Hepatocyte (in vitro differentiated cells): ENCODE measurements around the gene GORAB. TPM values are rescaled to one million over a fixed set of nuclear protein-coding genes. Genes with fewer than 3 reads are reported as not detected.

Experiments
- DNase-seq: peaks from one replicate; pipeline ENCODE4 v3.0.0-alpha.2; 2016; ENCODE audit warnings: low spot score
- H2AFZ ChIP-seq: fragments of 200-600 bp; sonication (generic); 2 replicates; pipeline ENCODE4 v1.6.0; 2016; ENCODE audit warnings: antibody characterized with exemption, mild to moderate bottlenecking
- H3K27ac ChIP-seq: fragments of 200-600 bp; sonication (generic); 2 replicates; pipeline ENCODE4 v1.5.1; 2016; ENCODE audit warnings: mild to moderate bottlenecking
- H3K27me3 ChIP-seq: fragments of 200-600 bp; sonication (generic); 2 replicates; pipeline ENCODE4 v1.6.1; 2016
- H3K36me3 ChIP-seq: fragments of 200-600 bp; sonication (generic); replicated peaks from 2 replicates; pipeline ENCODE4 v1.5.1; 2016; ENCODE audit warnings: low read depth; ENCODE audit not compliant: insufficient read depth
- H3K4me1 ChIP-seq: fragments of 200-600 bp; sonication (generic); 2 replicates; pipeline ENCODE4 v1.5.1; 2016; ENCODE audit warnings: mild to moderate bottlenecking, moderate library complexity; ENCODE audit not compliant: insufficient read depth
- H3K4me2 ChIP-seq: fragments of 200-600 bp; sonication (generic); 2 replicates; pipeline ENCODE4 v1.6.0; 2016
- H3K4me3 ChIP-seq: fragments of 200-600 bp; sonication (generic); 2 replicates; pipeline ENCODE4 v1.5.1; 2016; ENCODE audit warnings: mild to moderate bottlenecking
- H3K79me2 ChIP-seq: fragments of 200-600 bp; sonication (generic); 2 replicates; pipeline ENCODE4 v1.6.0; 2017; ENCODE audit warnings: mild to moderate bottlenecking
- H3K9me2 ChIP-seq: fragments of 200-600 bp; sonication (generic); replicated peaks from 2 replicates; pipeline ENCODE4 v1.6.0; 2017; ENCODE audit warnings: mild to moderate bottlenecking; ENCODE audit not compliant: insufficient read depth
- H3K9me3 ChIP-seq: fragments of 200-600 bp; sonication (generic); 2 replicates; pipeline ENCODE4 v1.5.1; 2016; ENCODE audit warnings: low read depth, mild to moderate bottlenecking
- H4K20me1 ChIP-seq: fragments of 200-600 bp; sonication (generic); 2 replicates; pipeline ENCODE4 v1.6.0; 2016; ENCODE audit warnings: mild to moderate bottlenecking; ENCODE audit not compliant: insufficient read depth, poor library complexity, severe bottlenecking
- CTCF ChIP-seq: fragments of 200-600 bp; sonication (generic); IDR thresholded peaks from 2 replicates; pipeline ENCODE4 v1.5.1; 2016; ENCODE audit warnings: antibody characterized with exemption, mild to moderate bottlenecking; ENCODE audit not compliant: poor library complexity
- EZH2 ChIP-seq: fragments of 200-600 bp; sonication (generic); IDR thresholded peaks from 2 replicates; pipeline ENCODE4 v1.6.1; 2016; ENCODE audit warnings: antibody characterized with exemption, mild to moderate bottlenecking, borderline replicate concordance
- EZH2phosphoT487 ChIP-seq: fragments of 200-600 bp; sonication (generic); IDR thresholded peaks from one replicate; pipeline ENCODE4 v1.6.1; 2018; ENCODE audit warnings: antibody characterized with exemption, mild to moderate bottlenecking, low read depth, moderate library complexity; ENCODE audit not compliant: unreplicated experiment, severe bottlenecking
- WGBS: methylation state at CpG from one replicate; pipeline ENCODE4 v1.1.6; 2016; ENCODE audit warnings: low lambda C conversion rate; ENCODE audit errors: missing lambda C conversion rate; 5-methylcytosine and 5-hydroxymethylcytosine counted together
- polyA plus RNA-seq: library from polyadenylated mRNA; unstranded; fragments of >200 nt; fragmentation: Nextera tagmentation; extraction: Ambion mirVana; gene quantifications from 2 replicates; pipeline ENCODE4 v1.2.1, GENCODE V29; 2016
- total RNA-seq: library from RNA; depleted of rRNA; stranded (reverse); fragments of >200 nt; gene quantifications from 2 replicates; pipeline ENCODE4 v1.2.3, GENCODE V29; 2014

The GORAB gene
- total and polyA plus RNA-seq, 2 experiments from 2014 or later = 10.9 to 13.7 TPM

- no peak overlapping the region for H3K4me3 ChIP-seq
- TF ChIP-seq EZH2phosphoT487 (no peak), EZH2 (no peak), CTCF (no peak)
- no peak for DNase-seq
- no peaks in the 10 kb centered on the region for H3K9me3 ChIP-seq
- no peaks in the 10 kb centered on the region for H3K27me3 ChIP-seq
- no peaks in the 10 kb centered on the region for H4K20me1 ChIP-seq
- H3K79me2 ChIP-seq = no peaks in the 10 kb centered on the region
- H3K9me2 ChIP-seq = no peaks in the 10 kb centered on the region
- no peak overlapping the region for H3K27ac ChIP-seq
- H3K4me2 ChIP-seq = no peak overlapping the region
- WGBS = 79% methylated on average over 1 of the region's 1 CpG
- no peaks in the 10 kb centered on the region for H3K36me3 ChIP-seq
- H2AFZ ChIP-seq = no peak overlapping the region
- H3K4me1 ChIP-seq = no peaks in the 10 kb centered on the region
Measured at GRCh38 chr1:170601866-170602265, 69.9 kb downstream of the GORAB start.

Other genes starting within 250 kb of the GORAB start
- 41.5 and 42.3 TPM in 2 replicates for gene PRRX1, start 132.0 kb downstream of the GORAB start, total RNA-seq
- 9.8 and 11.0 TPM in 2 replicates for gene PRRX1, start 132.0 kb downstream of the GORAB start, polyA plus RNA-seq